Panc1 (cell line): ENCODE results near the gene TMEM97. TPM values are rescaled to one million over a fixed set of nuclear protein-coding genes. Genes with fewer than 3 reads are reported as not detected.
A peak's percentile ranks its signal among the peaks of the same experiment; 100 is the strongest.

Experiments used
- ATAC-seq: fragments of 200-7000 bp; cut with Tn5 transposase; 2 replicates; pipeline ENCODE4 v1.9.1; 2020; ENCODE audit warnings: mild to moderate bottlenecking, moderate library complexity
- BruUV-seq: library from RNA; stranded (reverse); fragments of 400-500 nt; replicated peaks from 2 replicates; lab custom pipeline; 2021; lab: Mats Ljungman, UMichigan
- CTCF ChIA-PET: fragments of 300-600 bp; sonication (Branson Sonifier 250); formaldehyde crosslinking; loops from one replicate; lab custom pipeline; 2022; ENCODE audit warnings: antibody characterized with exemption; lab: Charles Lee
- POLR2A ChIA-PET: fragments of 300-600 bp; sonication (Branson Sonifier 250); formaldehyde crosslinking; loops from one replicate; lab custom pipeline; 2022; ENCODE audit warnings: antibody characterized with exemption; lab: Charles Lee
- DNase-seq: peaks from one replicate; pipeline ENCODE4 v3.0.0-alpha.2; 2010; ENCODE audit warnings: low read depth, low spot score
- H3K27ac ChIP-seq: 2 replicates; pipeline ENCODE4 v1.5.1; 2011; ENCODE audit warnings: mild to moderate bottlenecking, low read length, inconsistent platforms
- H3K27me3 ChIP-seq: fragments of 200-500 bp; sonication (Bioruptor generic); 2 replicates; pipeline ENCODE4 v1.6.0; 2014; ENCODE audit warnings: low read length, inconsistent platforms; ENCODE audit not compliant: control insufficient read depth, insufficient read depth
- H3K36me3 ChIP-seq: fragments of 200-500 bp; sonication (Bioruptor generic); 2 replicates; pipeline ENCODE4 v1.5.1; 2014; ENCODE audit warnings: inconsistent platforms, mild to moderate bottlenecking, low read length, moderate library complexity; ENCODE audit not compliant: control insufficient read depth, insufficient read depth
- H3K4me1 ChIP-seq: 2 replicates; pipeline ENCODE4 v1.5.1; 2011; ENCODE audit warnings: inconsistent platforms, mild to moderate bottlenecking, low read length, moderate library complexity; ENCODE audit not compliant: control insufficient read depth, insufficient read depth
- H3K4me3 ChIP-seq, 2 experiments: 2 replicates each; pipeline ENCODE4 v1.5.1; 2011 to 2012; ENCODE audit warnings: low read depth in 2 of 2, low read length in 2 of 2, mild to moderate bottlenecking in 2 of 2, inconsistent platforms in 1 of 2, moderate library complexity in 1 of 2
- H3K9me3 ChIP-seq: fragments of 200-500 bp; sonication (Bioruptor generic); 2 replicates; pipeline ENCODE4 v1.5.1; 2014; ENCODE audit warnings: low read depth, mild to moderate bottlenecking, inconsistent platforms, low read length, moderate library complexity; ENCODE audit not compliant: control insufficient read depth, insufficient read depth
- CTCF ChIP-seq: fragments of 450-650 bp; IDR thresholded peaks from 2 replicates; pipeline ENCODE4 v1.5.1; 2017; ENCODE audit warnings: mild to moderate bottlenecking
- POLR2AphosphoS5 ChIP-seq: IDR thresholded peaks from 2 replicates; pipeline ENCODE4 v1.6.1; 2012; ENCODE audit warnings: mild to moderate bottlenecking, low read depth, low read length, moderate library complexity
- REST ChIP-seq, 2 experiments: IDR thresholded peaks; 2 replicates each; pipeline ENCODE4 v1.6.1; 2011 to 2012; ENCODE audit warnings: low read depth in 2 of 2, control low read depth in 1 of 2, low read length in 1 of 2, mild to moderate bottlenecking in 1 of 2, moderate library complexity in 1 of 2; ENCODE audit not compliant: insufficient read depth in 1 of 2
- SIN3A ChIP-seq: IDR thresholded peaks from 2 replicates; pipeline ENCODE4 v1.6.1; 2012; ENCODE audit warnings: low read depth, mild to moderate bottlenecking, low read length, moderate library complexity, borderline replicate concordance; ENCODE audit not compliant: insufficient read depth
- TCF7L2 ChIP-seq: IDR thresholded peaks from 2 replicates; pipeline ENCODE4 v1.6.1; 2011; ENCODE audit warnings: mild to moderate bottlenecking, low read depth, low read length, inconsistent platforms
- in situ Hi-C: cut with HindIII; loops from 2 replicates; pipeline ENCODE4 v1.10.0; 2016; ENCODE audit warnings: low sequenced_read_pairs, low pct_unique_long_range_greater_than_20kb
- intact Hi-C: fragments of 100-400 bp; cut with micrococcal nuclease; formaldehyde crosslinking; loops from one replicate; pipeline ENCODE4 v1.10.0; 2022; ENCODE audit not compliant: unreplicated experiment
- total RNA-seq: library from RNA; stranded (reverse); gene quantifications from one replicate; pipeline ENCODE4 v1.2.1, GENCODE V29; 2021; ENCODE audit not compliant: unreplicated experiment

TMEM97 gene
- total RNA-seq, 1 experiment from 2014 or later: 78.7 TPM

- H3K9me3 ChIP-seq: no peaks in the 10 kb centered on the region
- no peaks in the 10 kb centered on the region for H3K27me3 ChIP-seq
- in situ Hi-C loops (no loop called here), intact Hi-C loops (no loop called here)
- DNase-seq: peak; percentile 41
- peaks cover 17% of the 10 kb centered on the region for H3K36me3 ChIP-seq
- TF ChIP-seq TCF7L2 (0 out of 2 replicates have a peak, but pooled peaks have one; percentile 29), REST (IDR thresholded peaks at IDR 0.05; ENCODE audit: insufficient read depth in 1 of 2, low read depth in 2 of 2, low read length in 1 of 2) (no peak), SIN3A (peak; percentile 86; the same call in 1 of the 2 replicates), CTCF (no peak), POLR2AphosphoS5 (peak; percentile 95)
- ATAC-seq: peak; percentile 100
- H3K4me1 ChIP-seq: peaks cover 18% of the 10 kb centered on the region
- BruUV-seq: no TSS peak
- ChIA-PET CTCF (interaction anchor here (0.6 kb wide), 1 partner anchor 552 kb away, joined by 3 read pairs; no protein-coding TSS in a partner anchor), POLR2A (interaction anchor here (0.7 to 1.5 kb wide), 5 partner anchors 9 to 26 kb away, joined by 3 to 9 read pairs (median 4); partner anchors contain the start of genes IFT20, TNFAIP1 and VTN)
- H3K27ac ChIP-seq: peak within 1 kb of the TSS; percentile 97
- H3K4me3 ChIP-seq: peak within 1 kb of the TSS; percentile 96 to 100
Observed at GRCh38 chr17:28357061-28357900, 38.3 kb downstream of the TMEM97 start, which contains the start of gene POLDIP2. TSS of gene POLDIP2 (minus strand) at chr17:28357527. CDS start at chr17:28357448, 79 bp downstream.

- TF ChIP-seq POLR2AphosphoS5: no peak
- TF ChIP-seq SIN3A: no peak
- no peak for TF ChIP-seq REST (IDR thresholded peaks at IDR 0.05; ENCODE audit: insufficient read depth in 1 of 2, low read depth in 2 of 2, low read length in 1 of 2)
- TF ChIP-seq CTCF: no peak
- TF ChIP-seq TCF7L2: no peak
- Histone ChIP-seq H3K4me1 (peaks cover 18% of the 10 kb centered on the region), H3K27me3 (no peaks in the 10 kb centered on the region), H3K4me3 (peak overlapping the region; percentile 96 to 100), H3K9me3 (no peaks in the 10 kb centered on the region), H3K36me3 (peaks cover 15% of the 10 kb centered on the region), H3K27ac (peak overlapping the region; percentile 97)
- in situ Hi-C loops (no loop called here), intact Hi-C loops (no loop called here)
- POLR2A ChIA-PET: interaction anchor here (0.7 to 1.5 kb wide), 5 partner anchors 9 to 27 kb away, joined by 3 to 9 read pairs (median 4); partner anchors contain the start of genes IFT20, TNFAIP1 and VTN
- no TSS peak for BruUV-seq
- ATAC-seq (no peak), DNase-seq (no peak)
- CTCF ChIA-PET: no interaction called here
Observed at GRCh38 chr17:28357901-28358197, 38.8 kb downstream of the TMEM97 start.
